Measurements from ENCODE around the gene DISC1. TPM values are rescaled to one million over a fixed set of nuclear protein-coding genes. Genes with fewer than 3 reads are reported as not detected.

DISC1 gene
- total RNA-seq, 1 experiment from 2014 or later, result 9.8 TPM

- CTCF ChIA-PET, result no interaction called here
- H3K9me3 Mint-ChIP-seq (ENCODE audit: low read depth, unreplicated experiment), result no peaks in the 10 kb centered on the region
- H3K4me3 Mint-ChIP-seq (ENCODE audit: low read depth, unreplicated experiment), result no peak overlapping the region
- no peak for TF ChIP-seq CTCF (IDR thresholded peaks at IDR 0.05; ENCODE audit: unreplicated experiment)
- H3K27ac Mint-ChIP-seq (ENCODE audit: unreplicated experiment), result no peak overlapping the region
- no peaks in the 10 kb centered on the region for H3K36me3 Mint-ChIP-seq (ENCODE audit: insufficient read depth, unreplicated experiment)
- no peak for DNase-seq
- no peaks in the 10 kb centered on the region for H3K4me1 Mint-ChIP-seq (ENCODE audit: low read depth, unreplicated experiment)
- no peaks in the 10 kb centered on the region for H3K27me3 Mint-ChIP-seq (ENCODE audit: unreplicated experiment)
- no TSS peak for BruUV-seq (replicated peaks)
- intact Hi-C loops (cut with micrococcal nuclease; ENCODE audit: unreplicated experiment), result no loop called here
Measured at GRCh38 chr1:231991231-231991630, 364.6 kb downstream of the DISC1 start.

- Mint-ChIP-seq H3K4me1 (ENCODE audit: low read depth, unreplicated experiment) (no peaks in the 10 kb centered on the region), H3K27ac (ENCODE audit: unreplicated experiment) (no peak overlapping the region), H3K36me3 (ENCODE audit: insufficient read depth, unreplicated experiment) (no peaks in the 10 kb centered on the region), H3K27me3 (ENCODE audit: unreplicated experiment) (no peaks in the 10 kb centered on the region), H3K4me3 (ENCODE audit: low read depth, unreplicated experiment) (no peak overlapping the region), H3K9me3 (ENCODE audit: low read depth, unreplicated experiment) (peaks cover 3% of the 10 kb centered on the region)
- intact Hi-C loops (cut with micrococcal nuclease; ENCODE audit: unreplicated experiment), result no loop called here
- CTCF ChIA-PET, result no interaction called here
- DNase-seq, result no peak
- no peak for TF ChIP-seq CTCF (IDR thresholded peaks at IDR 0.05; ENCODE audit: unreplicated experiment)
- BruUV-seq (replicated peaks), result no TSS peak
Measured at GRCh38 chr1:231993968-231994455, 367.4 kb downstream of the DISC1 start.

- H3K4me1 Mint-ChIP-seq (ENCODE audit: low read depth, unreplicated experiment), result no peaks in the 10 kb centered on the region
- H3K9me3 Mint-ChIP-seq (ENCODE audit: low read depth, unreplicated experiment), result peaks cover 3% of the 10 kb centered on the region
- H3K27ac Mint-ChIP-seq (ENCODE audit: unreplicated experiment), result no peak overlapping the region
- no TSS peak for BruUV-seq (replicated peaks)
- H3K4me3 Mint-ChIP-seq (ENCODE audit: low read depth, unreplicated experiment), result no peak overlapping the region
- no peaks in the 10 kb centered on the region for H3K27me3 Mint-ChIP-seq (ENCODE audit: unreplicated experiment)
- no peak for TF ChIP-seq CTCF (IDR thresholded peaks at IDR 0.05; ENCODE audit: unreplicated experiment)
- no peak for DNase-seq
- intact Hi-C loops (cut with micrococcal nuclease; ENCODE audit: unreplicated experiment), result no loop called here
- H3K36me3 Mint-ChIP-seq (ENCODE audit: insufficient read depth, unreplicated experiment), result no peaks in the 10 kb centered on the region
- CTCF ChIA-PET, result no interaction called here
Measured at GRCh38 chr1:231998791-231999190, 372.2 kb downstream of the DISC1 start.

GRCh38 chr1:232005300-232005699 is 378.7 kb downstream of the DISC1 start:
- no peak for TF ChIP-seq CTCF (IDR thresholded peaks at IDR 0.05; ENCODE audit: unreplicated experiment)
- Mint-ChIP-seq H3K27ac (ENCODE audit: unreplicated experiment) (no peak overlapping the region), H3K9me3 (ENCODE audit: low read depth, unreplicated experiment) (peaks cover 8% of the 10 kb centered on the region), H3K36me3 (ENCODE audit: insufficient read depth, unreplicated experiment) (no peaks in the 10 kb centered on the region), H3K4me3 (ENCODE audit: low read depth, unreplicated experiment) (no peak overlapping the region), H3K27me3 (ENCODE audit: unreplicated experiment) (no peaks in the 10 kb centered on the region), H3K4me1 (ENCODE audit: low read depth, unreplicated experiment) (peaks cover 11% of the 10 kb centered on the region)
- intact Hi-C loops (cut with micrococcal nuclease; ENCODE audit: unreplicated experiment), result no loop called here
- BruUV-seq (replicated peaks), result no TSS peak
- CTCF ChIA-PET, result no interaction called here
- no peak for DNase-seq

Data from Calu3 (cell line).